Astrocyte (in vitro differentiated cells and primary cell): Measurements from ENCODE around the gene LRIG3. TPM values are rescaled to one million over a fixed set of nuclear protein-coding genes. Genes with fewer than 3 reads are reported as not detected.

Source experiments
- DNase-seq: peaks from one replicate; pipeline ENCODE4 v3.0.0-alpha.2; 2010; ENCODE audit warnings: low read depth
- FAIRE-seq: peaks from 2 replicates; lab custom pipeline; 2011; peaks lifted over from hg19 to GRCh38; lab: Jason Lieb, UNC
- H2AFZ ChIP-seq: 2 replicates; pipeline ENCODE4 v1.6.0; 2012; ENCODE audit warnings: low read depth, low read length, inconsistent platforms
- H3K27ac ChIP-seq: 2 replicates; pipeline ENCODE4 v1.5.1; 2011; ENCODE audit warnings: low read depth, low read length, inconsistent platforms
- H3K27me3 ChIP-seq: 2 replicates; pipeline ENCODE4 v1.6.0; 2011; ENCODE audit warnings: low read length, inconsistent platforms; ENCODE audit not compliant: insufficient read depth
- H3K36me3 ChIP-seq: 2 replicates; pipeline ENCODE4 v1.5.1; 2011; ENCODE audit warnings: low read length, inconsistent platforms; ENCODE audit not compliant: insufficient read depth
- H3K4me1 ChIP-seq: 2 replicates; pipeline ENCODE4 v1.5.1; 2011; ENCODE audit warnings: low read length, inconsistent platforms; ENCODE audit not compliant: insufficient read depth
- H3K4me2 ChIP-seq: 2 replicates; pipeline ENCODE4 v1.6.0; 2012; ENCODE audit warnings: low read length, inconsistent platforms
- H3K4me3 ChIP-seq: 2 replicates; pipeline ENCODE4 v1.5.1; 2011; ENCODE audit warnings: low read depth, mild to moderate bottlenecking, low read length, inconsistent platforms; ENCODE audit not compliant: insufficient read depth
- H3K79me2 ChIP-seq: 2 replicates; pipeline ENCODE4 v1.6.0; 2012; ENCODE audit warnings: mild to moderate bottlenecking, low read length, inconsistent platforms; ENCODE audit not compliant: insufficient read depth
- H3K9ac ChIP-seq: 2 replicates; pipeline ENCODE4 v1.6.0; 2012; ENCODE audit warnings: mild to moderate bottlenecking, low read length, inconsistent platforms
- H3K9me3 ChIP-seq: 2 replicates; pipeline ENCODE4 v1.5.1; 2012; ENCODE audit warnings: low read depth, mild to moderate bottlenecking, low read length, inconsistent platforms; ENCODE audit not compliant: insufficient read depth
- H4K20me1 ChIP-seq: 2 replicates; pipeline ENCODE4 v1.6.0; 2012; ENCODE audit warnings: low read length, inconsistent platforms; ENCODE audit not compliant: insufficient read depth
- H3K27ac Mint-ChIP-seq: one replicate; pipeline ENCODE4 v1.8.0; 2021; ENCODE audit warnings: mild to moderate bottlenecking, mixed read lengths; ENCODE audit not compliant: unreplicated experiment
- H3K27me3 Mint-ChIP-seq: one replicate; pipeline ENCODE4 v1.8.0; 2021; ENCODE audit warnings: low read depth, mixed read lengths; ENCODE audit not compliant: unreplicated experiment
- H3K36me3 Mint-ChIP-seq: one replicate; pipeline ENCODE4 v1.8.0; 2021; ENCODE audit warnings: low read depth, mixed read lengths; ENCODE audit not compliant: unreplicated experiment
- H3K4me1 Mint-ChIP-seq: one replicate; pipeline ENCODE4 v1.8.0; 2021; ENCODE audit warnings: low read depth, mixed read lengths; ENCODE audit not compliant: unreplicated experiment
- H3K4me3 Mint-ChIP-seq: one replicate; pipeline ENCODE4 v1.8.0; 2021; ENCODE audit warnings: mild to moderate bottlenecking, moderate library complexity, mixed read lengths; ENCODE audit not compliant: unreplicated experiment
- H3K9me3 Mint-ChIP-seq: one replicate; pipeline ENCODE4 v1.8.0; 2021; ENCODE audit warnings: mild to moderate bottlenecking, mixed read lengths; ENCODE audit not compliant: unreplicated experiment
- EZH2 ChIP-seq: IDR thresholded peaks from 2 replicates; pipeline ENCODE4 v1.6.1; 2012; ENCODE audit warnings: mild to moderate bottlenecking, low read length, inconsistent platforms; ENCODE audit not compliant: insufficient read depth
- total RNA-seq: library from RNA; stranded (reverse); gene quantifications from 2 replicates; pipeline ENCODE4 v1.2.1, GENCODE V29; 2021
- TF ChIP-seq, protein P1 (sequence below): IDR thresholded peaks from 2 replicates; pipeline ENCODE4 v1.5.1; 2011; ENCODE audit warnings: low read depth, mild to moderate bottlenecking, inconsistent platforms, low read length, moderate library complexity; ENCODE audit not compliant: insufficient read depth

Gene LRIG3
- total RNA-seq, 1 donor from 2014 or later: 96.0 TPM

DNA sequence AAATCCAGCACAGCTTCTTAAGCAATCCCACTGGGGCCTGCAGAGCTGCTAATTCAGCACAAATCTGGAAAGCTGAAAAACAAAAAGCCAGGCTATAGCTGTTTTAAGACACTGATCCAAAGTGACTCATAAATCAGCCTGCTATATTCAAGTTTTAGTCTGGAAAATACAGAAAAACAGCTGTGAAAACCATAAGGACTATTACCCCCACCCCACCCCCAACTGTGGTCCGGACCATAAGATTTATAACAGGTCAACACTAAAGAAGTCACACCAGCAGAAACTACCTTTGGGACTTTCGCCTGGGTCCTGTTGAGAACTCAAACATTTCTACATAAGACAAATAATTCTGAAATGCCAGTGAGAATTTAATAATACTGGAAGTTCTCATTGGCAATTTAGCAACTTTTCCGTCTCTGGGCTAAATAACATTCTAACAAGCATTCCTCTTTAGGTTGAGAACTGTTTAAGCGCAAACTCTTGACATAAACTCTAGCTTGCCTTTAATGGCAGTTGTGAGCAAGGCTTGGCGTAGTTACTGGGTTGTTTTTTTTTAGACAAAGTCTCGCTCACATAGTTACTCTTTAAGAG is 3.3 kb downstream of the LRIG3 start:
- H3K27ac Mint-ChIP-seq: peak overlapping the region; percentile 90
- Histone ChIP-seq H3K27me3 (no peaks in the 10 kb centered on the region), H3K4me3 (peak overlapping the region; percentile 83), H3K9ac (peak overlapping the region; percentile 94), H3K79me2 (peaks cover 76% of the 10 kb centered on the region), H3K27ac (peak overlapping the region; percentile 87), H3K9me3 (no peaks in the 10 kb centered on the region), H3K4me1 (peaks cover 25% of the 10 kb centered on the region), H4K20me1 (peaks cover 2% of the 10 kb centered on the region), H3K36me3 (peaks cover 12% of the 10 kb centered on the region), H2AFZ (no peak overlapping the region), H3K4me2 (peak overlapping the region; percentile 90)
- H3K4me1 Mint-ChIP-seq: peaks cover 31% of the 10 kb centered on the region
- peak overlapping the region; percentile 86 for H3K4me3 Mint-ChIP-seq
- TF ChIP-seq, protein P1, sequence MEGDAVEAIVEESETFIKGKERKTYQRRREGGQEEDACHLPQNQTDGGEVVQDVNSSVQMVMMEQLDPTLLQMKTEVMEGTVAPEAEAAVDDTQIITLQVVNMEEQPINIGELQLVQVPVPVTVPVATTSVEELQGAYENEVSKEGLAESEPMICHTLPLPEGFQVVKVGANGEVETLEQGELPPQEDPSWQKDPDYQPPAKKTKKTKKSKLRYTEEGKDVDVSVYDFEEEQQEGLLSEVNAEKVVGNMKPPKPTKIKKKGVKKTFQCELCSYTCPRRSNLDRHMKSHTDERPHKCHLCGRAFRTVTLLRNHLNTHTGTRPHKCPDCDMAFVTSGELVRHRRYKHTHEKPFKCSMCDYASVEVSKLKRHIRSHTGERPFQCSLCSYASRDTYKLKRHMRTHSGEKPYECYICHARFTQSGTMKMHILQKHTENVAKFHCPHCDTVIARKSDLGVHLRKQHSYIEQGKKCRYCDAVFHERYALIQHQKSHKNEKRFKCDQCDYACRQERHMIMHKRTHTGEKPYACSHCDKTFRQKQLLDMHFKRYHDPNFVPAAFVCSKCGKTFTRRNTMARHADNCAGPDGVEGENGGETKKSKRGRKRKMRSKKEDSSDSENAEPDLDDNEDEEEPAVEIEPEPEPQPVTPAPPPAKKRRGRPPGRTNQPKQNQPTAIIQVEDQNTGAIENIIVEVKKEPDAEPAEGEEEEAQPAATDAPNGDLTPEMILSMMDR: no peak
- TF ChIP-seq EZH2: no peak
- peaks cover 2% of the 10 kb centered on the region for H3K9me3 Mint-ChIP-seq
- peaks cover 14% of the 10 kb centered on the region for H3K36me3 Mint-ChIP-seq
- peak; percentile 63 for DNase-seq
- H3K27me3 Mint-ChIP-seq: no peaks in the 10 kb centered on the region
- FAIRE-seq: peak; percentile 93

DNA sequence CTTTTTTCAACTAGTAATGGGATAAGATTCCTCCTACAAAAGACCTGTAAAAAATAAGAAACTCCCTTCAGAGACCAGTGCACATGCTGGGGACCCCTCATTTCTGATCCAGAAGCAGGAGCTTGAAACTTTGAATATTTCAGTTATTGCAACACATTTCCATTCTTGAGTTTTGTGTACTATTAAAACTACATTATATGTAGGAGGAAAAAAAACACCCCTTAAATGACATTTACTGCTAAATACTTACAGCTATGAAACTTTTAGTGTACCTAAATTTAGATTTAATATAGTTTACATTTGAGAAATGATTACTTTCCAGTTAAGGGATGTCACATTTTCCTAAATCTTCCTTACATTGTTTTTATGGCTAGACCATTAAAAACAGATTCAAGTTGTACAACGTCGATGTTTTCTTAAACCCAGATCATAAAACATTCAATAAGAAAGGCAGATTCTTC is 4.1 kb downstream of the LRIG3 start:
- Histone ChIP-seq H3K36me3 (peaks cover 12% of the 10 kb centered on the region), H3K4me3 (peak overlapping the region; percentile 83), H3K27ac (peak overlapping the region; percentile 87), H3K9me3 (no peaks in the 10 kb centered on the region), H2AFZ (no peak overlapping the region), H3K27me3 (no peaks in the 10 kb centered on the region), H3K79me2 (peaks cover 84% of the 10 kb centered on the region), H3K4me2 (peak overlapping the region; percentile 90), H4K20me1 (peaks cover 2% of the 10 kb centered on the region), H3K4me1 (peaks cover 25% of the 10 kb centered on the region), H3K9ac (peak overlapping the region; percentile 94)
- Mint-ChIP-seq H3K4me3 (peak overlapping the region; percentile 86), H3K27me3 (no peaks in the 10 kb centered on the region), H3K9me3 (peaks cover 2% of the 10 kb centered on the region), H3K36me3 (peaks cover 14% of the 10 kb centered on the region), H3K27ac (peak overlapping the region; percentile 75), H3K4me1 (peaks cover 29% of the 10 kb centered on the region)
- DNase-seq (no peak), FAIRE-seq (no peak)
- no peak for TF ChIP-seq EZH2
- TF ChIP-seq, protein P1: no peak

DNA sequence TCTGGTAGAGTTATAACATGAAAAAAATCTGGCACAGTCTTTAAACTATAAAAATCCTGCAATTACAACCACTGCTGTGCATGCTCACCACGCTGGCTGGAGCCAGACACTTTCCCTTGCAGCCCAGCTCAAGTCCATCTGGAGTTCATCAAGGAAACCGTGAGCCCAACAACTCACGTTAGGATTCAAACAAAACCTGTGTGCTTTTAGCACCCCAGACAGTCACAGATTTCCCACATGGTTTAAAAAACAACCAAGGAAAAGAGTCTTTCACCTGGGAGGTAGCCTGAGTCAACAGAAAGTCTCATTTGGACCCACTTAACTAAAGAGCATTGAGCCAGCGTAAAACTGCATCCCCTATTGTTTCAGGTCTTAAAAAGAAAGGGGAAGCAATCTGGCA is 4.7 kb downstream of the LRIG3 start:
- peaks cover 90% of the 10 kb centered on the region for H3K79me2 ChIP-seq
- DNase-seq: peak; percentile 71
- no peaks in the 10 kb centered on the region for H3K9me3 ChIP-seq
- TF ChIP-seq, protein P1: no peak
- TF ChIP-seq EZH2: no peak
- H3K27me3 Mint-ChIP-seq: no peaks in the 10 kb centered on the region
- H3K4me2 ChIP-seq: peak overlapping the region; percentile 90
- H4K20me1 ChIP-seq: peaks cover 4% of the 10 kb centered on the region
- peaks cover 18% of the 10 kb centered on the region for H3K36me3 ChIP-seq
- no peaks in the 10 kb centered on the region for H3K27me3 ChIP-seq
- H3K4me1 ChIP-seq: peaks cover 25% of the 10 kb centered on the region
- peak overlapping the region; percentile 87 for H3K27ac ChIP-seq
- H3K9me3 Mint-ChIP-seq: peaks cover 2% of the 10 kb centered on the region
- peaks cover 27% of the 10 kb centered on the region for H3K4me1 Mint-ChIP-seq
- peak overlapping the region; percentile 94 for H3K9ac ChIP-seq
- H3K36me3 Mint-ChIP-seq: peaks cover 14% of the 10 kb centered on the region
- FAIRE-seq: no peak
- H3K4me3 ChIP-seq: peak overlapping the region; percentile 83
- peak overlapping the region; percentile 93 for H3K27ac Mint-ChIP-seq
- H3K4me3 Mint-ChIP-seq: peak overlapping the region; percentile 86
- no peak overlapping the region for H2AFZ ChIP-seq
